Esophagus muscularis mucosa (tissue), 4 donors: ENCODE data around the gene RNF135. TPM values are rescaled to one million over a fixed set of nuclear protein-coding genes. Genes with fewer than 3 reads are reported as not detected.
"Not testable (repeated sequence)": the region's sequence is repeated elsewhere in the genome, so short reads cannot be mapped to it uniquely, and the experiment has no call there.

Experiments used
- DNase-seq: peaks from one replicate; pipeline ENCODE4 v3.0.0-alpha.2; 2017; ENCODE audit errors: extremely low spot score
- H3K27ac ChIP-seq, 4 donors: fragments of 200-600 bp; sonication (generic); replicated peaks in 1 of 4; 1 replicate in 3 of 4; 2 replicates in 1 of 4; pipeline ENCODE4 v1.5.1; 2016 to 2019; ENCODE audit warnings: mild to moderate bottlenecking in 1 of 4
- H3K27me3 ChIP-seq, 4 donors: fragments of 200-600 bp; sonication (generic); one replicate each; pipeline versions ENCODE4 v1.5.1 to v1.6.0; 2016 to 2019
- H3K36me3 ChIP-seq, 4 donors: fragments of 200-600 bp; sonication (generic); one replicate each; pipeline ENCODE4 v1.5.1; 2016 to 2019
- H3K4me1 ChIP-seq, 4 donors: fragments of 200-600 bp; sonication (generic); one replicate each; pipeline ENCODE4 v1.5.1; 2016 to 2019
- H3K4me3 ChIP-seq, 4 donors: fragments of 200-600 bp; sonication (generic); 1 replicate in 2 of 4; 2 replicates in 2 of 4; pipeline ENCODE4 v1.5.1; 2016 to 2019; ENCODE audit warnings: mild to moderate bottlenecking in 4 of 4, moderate library complexity in 1 of 4
- H3K9me3 ChIP-seq, 4 donors: fragments of 200-600 bp; sonication (generic); 1 replicate in 3 of 4; 2 replicates in 1 of 4; pipeline ENCODE4 v1.5.1; 2016 to 2019
- CTCF ChIP-seq, 3 experiments: fragments of 200-600 bp in 2 of 3; fragments of 450-650 bp in 1 of 3; sonication (generic) in 2 of 3; IDR thresholded peaks; one replicate each; pipeline ENCODE4 v1.5.1; 2017 to 2019; ENCODE audit warnings: antibody characterized with exemption in 3 of 3, mild to moderate bottlenecking in 2 of 3, moderate library complexity in 1 of 3
- EP300 ChIP-seq: sonication (generic); formaldehyde crosslinking; IDR thresholded peaks from one replicate; pipeline ENCODE4 v1.6.1; 2017; ENCODE audit warnings: antibody characterized with exemption
- POLR2A ChIP-seq: fragments of 450-650 bp; IDR thresholded peaks from one replicate; pipeline ENCODE4 v1.6.1; 2017; ENCODE audit warnings: antibody characterized with exemption, moderate library complexity, mild to moderate bottlenecking, low read depth
- POLR2AphosphoS5 ChIP-seq, 2 donors: sonication (generic); formaldehyde crosslinking; IDR thresholded peaks; one replicate each; pipeline ENCODE4 v1.6.1; 2017; ENCODE audit warnings: antibody characterized with exemption in 2 of 2
- WGBS: methylation state at CpG from one replicate; pipeline ENCODE4 v1.1.5; 2018; 5-methylcytosine and 5-hydroxymethylcytosine counted together
- intact Hi-C: fragments of 100-400 bp; cut with DNase I; formaldehyde crosslinking; loops from one replicate; pipeline ENCODE4 v1.15.1; 2023
- total RNA-seq, 4 donors: library from RNA; depleted of rRNA; stranded (reverse); fragments of >200 nt; gene quantifications; one replicate each; pipeline versions ENCODE4 v1.1.0 to v1.2.1, GENCODE V29; 2016

RNF135 gene
- total RNA-seq, 4 donors from 2014 or later: 20.0 to 28.1 (median 22.9) TPM

DNA sequence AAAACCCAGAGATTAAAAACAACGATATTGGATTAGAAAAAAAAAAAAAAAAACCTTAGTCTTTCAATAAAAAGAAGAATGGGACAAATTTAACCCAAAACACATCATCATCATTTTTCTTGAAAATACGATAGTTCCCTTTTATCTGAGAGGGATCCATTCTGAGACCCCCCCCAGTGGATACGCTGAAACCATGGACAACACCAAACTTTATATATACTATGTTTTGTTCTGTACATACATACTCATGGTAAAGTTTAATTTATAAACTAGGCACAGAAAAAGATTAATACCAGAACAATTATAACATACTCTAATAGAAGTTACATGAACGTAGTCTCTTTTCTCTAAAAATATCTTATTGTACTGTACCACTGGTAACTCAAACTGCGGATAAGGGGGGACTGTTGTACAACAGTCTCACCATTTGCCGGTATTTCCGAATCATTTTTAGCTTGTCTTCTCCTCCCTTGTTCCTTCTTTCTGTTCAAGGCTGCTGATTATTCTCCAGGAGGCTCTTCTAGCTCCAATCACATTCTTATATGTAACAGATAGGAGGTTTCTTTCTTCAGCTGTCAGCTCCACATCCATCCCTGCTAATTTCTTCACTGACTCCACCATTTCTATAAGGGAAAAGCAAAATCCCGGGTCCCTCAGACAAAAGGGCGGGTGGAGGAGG, 37.0 kb downstream of the RNF135 start:
- intact Hi-C loops: loop anchor here (5.0 kb wide), 1 partner anchor 36 kb away; the partner anchor contains the start of gene RNF135
- 60% methylated on average over 9 of the region's 9 CpGs for WGBS
- H3K27ac ChIP-seq: peak overlapping the region; percentile 87 to 92 (median 90)
- H3K9me3 ChIP-seq: no peaks in the 10 kb centered on the region
- H3K36me3 ChIP-seq: peaks cover 0 to 6% (median 2%) of the 10 kb centered on the region in 4 donors
- H3K4me1 ChIP-seq: peaks cover 2 to 25% (median 17%) of the 10 kb centered on the region in 4 donors
- TF ChIP-seq POLR2A (no peak), CTCF (IDR thresholded peaks at IDR 0.05) (no peak), EP300 (no peak), POLR2AphosphoS5 (IDR thresholded peaks at IDR 0.05) (no peak)
- no peak for DNase-seq
- H3K27me3 ChIP-seq: no peaks in the 10 kb centered on the region
- H3K4me3 ChIP-seq: peak overlapping the region; percentile 73 to 91 (median 80)

DNA sequence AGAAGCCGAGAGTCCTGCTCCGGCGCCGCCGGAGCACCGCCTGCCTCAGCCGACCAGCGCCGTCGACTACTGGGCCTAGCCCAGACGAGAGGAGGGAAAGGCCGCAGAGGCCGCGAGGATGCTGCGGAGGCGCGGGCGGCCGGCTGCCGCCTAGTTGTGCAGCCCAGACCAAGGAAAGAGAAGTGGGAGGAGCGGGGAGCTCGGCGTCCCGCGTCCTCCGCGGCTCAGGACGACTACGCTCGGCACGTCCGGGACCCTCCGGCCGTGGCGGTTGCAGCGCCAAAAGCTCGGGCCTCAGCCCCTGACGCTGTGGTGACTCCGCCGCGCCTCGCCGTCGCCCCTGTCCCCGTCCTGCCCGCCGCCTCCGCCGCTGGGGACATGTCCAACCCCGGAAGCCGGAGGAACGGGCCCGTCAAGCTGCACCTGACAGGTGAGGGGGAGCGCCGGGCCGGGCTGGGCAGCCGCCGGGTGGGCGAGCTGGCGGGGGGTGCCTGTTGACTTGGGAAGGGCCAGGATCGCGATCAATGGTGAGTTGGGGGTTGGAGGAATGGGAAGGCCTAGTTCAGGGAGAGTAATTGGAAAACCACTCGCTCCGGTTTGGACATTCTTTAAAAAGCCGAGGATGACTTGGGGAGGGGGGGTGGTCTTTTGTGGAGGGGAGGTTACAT, 37.7 kb downstream of the RNF135 start:
- no peak for DNase-seq
- Histone ChIP-seq H3K27ac (peak overlapping the region; percentile 87 to 92 (median 90)), H3K4me3 (peak overlapping the region; percentile 73 to 91 (median 80)), H3K36me3 (peaks cover 0 to 3% (median 0%) of the 10 kb centered on the region in 4 donors), H3K27me3 (no peaks in the 10 kb centered on the region), H3K9me3 (no peaks in the 10 kb centered on the region), H3K4me1 (peaks cover 2 to 25% (median 17%) of the 10 kb centered on the region in 4 donors)
- TF ChIP-seq CTCF (IDR thresholded peaks at IDR 0.05) (no peak), POLR2A (no peak), EP300 (no peak), POLR2AphosphoS5 (IDR thresholded peaks at IDR 0.05) (peak in 1 of 2 donors; percentile 39)
- WGBS: 2% methylated on average over 42 of the region's 65 CpGs
- intact Hi-C loops: loop anchor here (5.0 kb wide), 1 partner anchor 36 kb away; the partner anchor contains the start of gene RNF135

GRCh38 chr17:31009042-31009702, 38.3 kb downstream of the RNF135 start:
- H3K27me3 ChIP-seq, H3K9me3 ChIP-seq, DNase-seq, H3K36me3 ChIP-seq: not testable (repeated sequence)
- Histone ChIP-seq H3K4me1 (peaks cover 2 to 25% (median 17%) of the 10 kb centered on the region in 4 donors), H3K27ac (peak overlapping the region; percentile 87 to 92 (median 90)), H3K4me3 (peak overlapping the region; percentile 73 to 91 (median 80))
- WGBS: 14% methylated on average over 18 of the region's 34 CpGs
- intact Hi-C loops: loop anchor here (5.0 kb wide), 1 partner anchor 37 kb away; the partner anchor contains the start of gene RNF135

GRCh38 chr17:31010014-31010413, 39.2 kb downstream of the RNF135 start:
- peak overlapping the region; percentile 38 to 91 (median 68) for H3K27ac ChIP-seq
- WGBS: 79% methylated on average over 3 of the region's 3 CpGs
- intact Hi-C loops: loop anchor here (10.0 kb wide), 1 partner anchor 85 kb away; the partner anchor contains the start of gene NF1

DNA sequence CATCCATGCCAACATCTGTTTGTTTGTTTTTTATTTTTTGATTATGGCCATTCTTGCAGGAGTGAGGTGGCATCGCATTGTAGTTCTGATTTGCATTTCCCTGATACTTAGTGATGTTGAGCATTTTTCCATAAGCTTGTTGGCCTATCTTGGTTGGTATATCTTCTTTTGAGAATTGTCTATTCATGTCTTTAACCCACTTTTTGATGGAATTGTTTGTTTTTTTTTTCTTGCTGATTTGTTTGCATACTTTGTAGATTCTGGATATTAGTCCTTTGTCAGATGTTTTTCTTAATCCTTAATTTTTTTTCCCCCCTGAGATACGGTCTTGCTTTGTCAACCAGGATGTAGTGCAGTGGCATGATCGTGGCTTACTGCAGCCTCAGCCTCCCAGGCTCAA, 43.0 kb downstream of the RNF135 start:
- Histone ChIP-seq H3K27ac (no peak overlapping the region), H3K4me1 (peaks cover 4 to 15% (median 12%) of the 10 kb centered on the region in 4 donors), H3K4me3 (no peak overlapping the region), H3K36me3 (no peaks in the 10 kb centered on the region), H3K27me3 (no peaks in the 10 kb centered on the region), H3K9me3 (no peaks in the 10 kb centered on the region)
- TF ChIP-seq POLR2AphosphoS5 (IDR thresholded peaks at IDR 0.05): no peak
- no peak for TF ChIP-seq POLR2A
- TF ChIP-seq EP300: no peak
- no peak for TF ChIP-seq CTCF (IDR thresholded peaks at IDR 0.05)
- intact Hi-C loops: loop anchor here (2.0 to 10.0 kb wide), 2 partner anchors 81 to 203 kb away; partner anchors contain the start of gene NF1
- DNase-seq: no peak
- WGBS: 88% methylated on average over 3 of the region's 3 CpGs

More at GRCh38 chr17:31010014-31010413, 39.2 kb downstream of the RNF135 start:
- Histone ChIP-seq H3K4me3 (peak overlapping the region in 1 of 4 donors; percentile 1), H3K4me1 (peaks cover 2 to 25% (median 17%) of the 10 kb centered on the region in 4 donors)
- not testable (repeated sequence) for H3K36me3 ChIP-seq, H3K9me3 ChIP-seq, H3K27me3 ChIP-seq, DNase-seq
